Caco-2 (cell line): Measurements from ENCODE around the gene PCDHGA8. TPM values are rescaled to one million over a fixed set of nuclear protein-coding genes. Genes with fewer than 3 reads are reported as not detected.

ENCODE experiments used
- BruUV-seq: library from RNA; stranded (reverse); fragments of 400-500 nt; replicated peaks from 2 replicates; lab custom pipeline; 2021; lab: Mats Ljungman, UMichigan
- CTCF ChIA-PET: fragments of 300-600 bp; sonication (Branson Sonifier 250); formaldehyde crosslinking; loops from one replicate; lab custom pipeline; 2022; ENCODE audit warnings: antibody characterized with exemption; lab: Charles Lee
- POLR2A ChIA-PET: fragments of 300-600 bp; sonication (Branson Sonifier 250); formaldehyde crosslinking; loops from one replicate; lab custom pipeline; 2022; ENCODE audit warnings: antibody characterized with exemption; lab: Charles Lee
- DNase-seq, 2 experiments: peaks; one replicate each; pipeline versions ENCODE4 v3.0.0 to v3.0.0-alpha.2; 2020 to 2022
- H3K27me3 ChIP-seq: replicated peaks from 2 replicates; pipeline ENCODE4 v1.6.0; 2011; ENCODE audit warnings: low read length; ENCODE audit not compliant: control insufficient read depth, insufficient read depth
- H3K36me3 ChIP-seq: 2 replicates; pipeline ENCODE4 v1.5.1; 2011; ENCODE audit warnings: low read length; ENCODE audit not compliant: control insufficient read depth, insufficient read depth
- H3K4me1 ChIP-seq: fragments of 250-450 bp; sonication (Bioruptor Pico); 2 replicates; pipeline ENCODE4 v1.5.1; 2020; ENCODE audit warnings: mild to moderate bottlenecking
- H3K4me3 ChIP-seq: 2 replicates; pipeline ENCODE4 v1.5.1; 2011; ENCODE audit warnings: low read depth, mild to moderate bottlenecking, control low read depth, low read length
- H3K9me3 ChIP-seq: fragments of 250-450 bp; sonication (Bioruptor Pico); 2 replicates; pipeline ENCODE4 v1.5.1; 2020; ENCODE audit warnings: mild to moderate bottlenecking, moderate library complexity
- H3K27ac Mint-ChIP-seq: one replicate; pipeline ENCODE4 v1.8.0; 2022; ENCODE audit warnings: mixed read lengths; ENCODE audit not compliant: unreplicated experiment
- H3K27me3 Mint-ChIP-seq: one replicate; pipeline ENCODE4 v1.8.0; 2022; ENCODE audit warnings: mixed read lengths; ENCODE audit not compliant: insufficient read depth, unreplicated experiment
- H3K36me3 Mint-ChIP-seq: one replicate; pipeline ENCODE4 v1.8.0; 2022; ENCODE audit warnings: mild to moderate bottlenecking, mixed read lengths; ENCODE audit not compliant: insufficient read depth, unreplicated experiment
- H3K4me1 Mint-ChIP-seq: one replicate; pipeline ENCODE4 v1.8.0; 2022; ENCODE audit warnings: low read depth, mixed read lengths; ENCODE audit not compliant: unreplicated experiment
- H3K4me3 Mint-ChIP-seq: one replicate; pipeline ENCODE4 v1.8.0; 2022; ENCODE audit warnings: mild to moderate bottlenecking, moderate library complexity, mixed read lengths; ENCODE audit not compliant: unreplicated experiment
- H3K9me3 Mint-ChIP-seq: one replicate; pipeline ENCODE4 v1.8.0; 2022; ENCODE audit warnings: mixed read lengths; ENCODE audit not compliant: unreplicated experiment
- intact Hi-C: fragments of 100-400 bp; cut with micrococcal nuclease; formaldehyde crosslinking; loops from one replicate; pipeline ENCODE4 v1.10.0; 2022; ENCODE audit not compliant: unreplicated experiment
- total RNA-seq: library from RNA; stranded (reverse); gene quantifications from 2 replicates; pipeline ENCODE4 v1.2.3, GENCODE V29; 2022
- TF ChIP-seq, protein P1 (sequence below), 2 experiments: fragments of 200-600 bp in 1 of 2; IDR thresholded peaks; 1 replicate in 1 of 2; 2 replicates in 1 of 2; pipeline versions ENCODE4 v1.5.1 to v1.8.0; 2011 to 2022; ENCODE audit warnings: antibody characterized with exemption in 1 of 2, control low read depth in 1 of 2, inconsistent platforms in 1 of 2, low read depth in 1 of 2, low read length in 1 of 2, mild to moderate bottlenecking in 1 of 2, moderate library complexity in 1 of 2; ENCODE audit not compliant: insufficient read depth in 1 of 2, severe bottlenecking in 1 of 2, unreplicated experiment in 1 of 2

Gene PCDHGA8
- total RNA-seq, 1 experiment from 2014 or later: 0.18 TPM

DNA sequence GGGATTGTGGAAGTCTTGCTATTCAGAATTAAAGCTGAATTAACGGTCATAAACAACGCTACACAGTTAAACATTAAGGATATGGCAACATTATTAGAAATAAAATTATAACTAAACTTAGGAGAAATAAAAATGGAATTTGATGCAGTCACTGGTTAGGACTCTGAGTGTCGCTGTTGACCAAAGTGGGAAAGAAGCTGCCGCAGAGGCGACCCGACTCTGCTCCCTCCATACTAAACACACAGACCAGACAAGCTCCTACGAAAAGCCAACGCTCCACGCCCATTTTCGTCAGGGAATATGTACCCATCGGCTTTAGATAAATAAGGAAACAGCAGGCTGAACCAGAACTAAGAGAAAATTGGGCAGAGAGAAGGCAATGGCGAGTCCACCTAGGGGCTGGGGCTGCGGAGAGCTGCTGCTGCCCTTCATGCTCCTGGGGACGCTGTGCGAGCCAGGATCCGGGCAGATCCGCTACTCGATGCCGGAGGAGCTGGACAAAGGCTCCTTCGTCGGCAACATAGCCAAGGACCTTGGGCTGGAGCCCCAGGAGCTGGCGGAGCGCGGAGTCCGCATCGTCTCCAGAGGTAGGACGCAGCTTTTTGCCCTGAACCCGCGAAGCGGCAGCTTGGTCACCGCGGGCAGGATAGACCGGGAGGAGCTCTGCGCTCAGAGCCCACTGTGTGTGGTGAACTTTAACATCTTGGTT lies 28.3 kb upstream of the PCDHGA8 start, which contains the start of gene PCDHGA5:
TSS of gene PCDHGA5 (plus strand) at position 211 of the 709 bp plus-strand sequence. CDS start at position 380, 169 bp downstream.
- H3K4me1 Mint-ChIP-seq: no peaks in the 10 kb centered on the region
- H3K4me3 ChIP-seq: no peak within 1 kb of the TSS
- BruUV-seq: no TSS peak

DNA sequence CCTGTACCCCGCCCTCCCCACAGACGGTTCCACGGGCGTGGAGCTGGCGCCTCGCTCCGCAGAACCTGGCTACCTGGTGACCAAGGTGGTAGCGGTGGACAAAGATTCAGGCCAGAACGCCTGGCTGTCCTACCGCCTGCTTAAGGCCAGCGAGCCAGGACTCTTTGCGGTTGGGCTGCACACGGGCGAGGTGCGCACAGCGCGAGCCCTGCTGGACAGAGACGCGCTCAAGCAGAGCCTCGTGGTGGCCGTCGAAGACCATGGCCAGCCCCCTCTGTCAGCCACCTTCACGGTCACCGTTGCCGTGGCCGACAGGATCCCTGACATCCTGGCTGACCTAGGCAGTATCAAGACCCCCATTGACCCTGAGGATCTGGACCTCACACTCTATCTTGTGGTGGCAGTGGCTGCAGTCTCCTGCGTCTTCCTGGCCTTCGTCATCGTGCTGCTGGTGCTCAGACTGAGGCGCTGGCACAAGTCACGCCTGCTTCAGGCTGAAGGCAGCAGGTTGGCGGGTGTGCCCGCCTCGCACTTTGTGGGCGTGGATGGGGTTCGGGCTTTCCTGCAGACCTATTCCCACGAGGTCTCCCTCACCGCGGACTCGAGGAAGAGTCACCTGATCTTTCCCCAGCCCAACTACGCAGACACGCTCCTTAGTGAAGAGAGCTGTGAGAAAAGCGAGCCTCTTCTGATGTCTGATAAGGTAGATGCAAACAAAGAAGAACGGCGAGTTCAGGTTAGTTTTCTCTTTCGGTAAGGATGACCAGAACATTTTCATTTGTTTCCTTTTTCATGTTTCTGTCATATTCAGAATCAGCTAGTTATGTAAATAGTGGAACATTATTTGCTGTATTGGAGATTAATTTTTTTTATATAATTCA lies 26.2 kb upstream of the PCDHGA8 start:
- H3K4me3 Mint-ChIP-seq: no peak overlapping the region
- Histone ChIP-seq H3K4me3 (no peak overlapping the region), H3K36me3 (no peaks in the 10 kb centered on the region), H3K4me1 (no peaks in the 10 kb centered on the region), H3K27me3 (no peaks in the 10 kb centered on the region), H3K9me3 (no peaks in the 10 kb centered on the region; the same call in 1 of the 2 replicates)
- POLR2A ChIA-PET: no interaction called here
- DNase-seq: no peak
- H3K36me3 Mint-ChIP-seq: no peaks in the 10 kb centered on the region
- TF ChIP-seq, protein P1, sequence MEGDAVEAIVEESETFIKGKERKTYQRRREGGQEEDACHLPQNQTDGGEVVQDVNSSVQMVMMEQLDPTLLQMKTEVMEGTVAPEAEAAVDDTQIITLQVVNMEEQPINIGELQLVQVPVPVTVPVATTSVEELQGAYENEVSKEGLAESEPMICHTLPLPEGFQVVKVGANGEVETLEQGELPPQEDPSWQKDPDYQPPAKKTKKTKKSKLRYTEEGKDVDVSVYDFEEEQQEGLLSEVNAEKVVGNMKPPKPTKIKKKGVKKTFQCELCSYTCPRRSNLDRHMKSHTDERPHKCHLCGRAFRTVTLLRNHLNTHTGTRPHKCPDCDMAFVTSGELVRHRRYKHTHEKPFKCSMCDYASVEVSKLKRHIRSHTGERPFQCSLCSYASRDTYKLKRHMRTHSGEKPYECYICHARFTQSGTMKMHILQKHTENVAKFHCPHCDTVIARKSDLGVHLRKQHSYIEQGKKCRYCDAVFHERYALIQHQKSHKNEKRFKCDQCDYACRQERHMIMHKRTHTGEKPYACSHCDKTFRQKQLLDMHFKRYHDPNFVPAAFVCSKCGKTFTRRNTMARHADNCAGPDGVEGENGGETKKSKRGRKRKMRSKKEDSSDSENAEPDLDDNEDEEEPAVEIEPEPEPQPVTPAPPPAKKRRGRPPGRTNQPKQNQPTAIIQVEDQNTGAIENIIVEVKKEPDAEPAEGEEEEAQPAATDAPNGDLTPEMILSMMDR (IDR thresholded peaks at IDR 0.05; ENCODE audit: insufficient read depth in 1 of 2, low read depth in 1 of 2, low read length in 1 of 2, severe bottlenecking in 1 of 2, unreplicated experiment in 1 of 2): no peak
- H3K9me3 Mint-ChIP-seq: peaks cover 21% of the 10 kb centered on the region
- CTCF ChIA-PET: no interaction called here
- H3K27me3 Mint-ChIP-seq: no peaks in the 10 kb centered on the region
- BruUV-seq: no TSS peak
- intact Hi-C loops: no loop called here
- H3K4me1 Mint-ChIP-seq: no peaks in the 10 kb centered on the region
- H3K27ac Mint-ChIP-seq: no peak overlapping the region

More for the DNA sequence above, 28.3 kb upstream of the PCDHGA8 start, which contains the start of gene PCDHGA5:
- CTCF ChIA-PET: interaction anchor here (1.9 kb wide), 1 partner anchor 200 kb away, joined by 6 read pairs; no protein-coding TSS in a partner anchor
- Mint-ChIP-seq H3K27me3 (no peaks in the 10 kb centered on the region), H3K9me3 (peaks cover 31% of the 10 kb centered on the region), H3K4me3 (no peak within 1 kb of the TSS), H3K27ac (no peak within 1 kb of the TSS), H3K36me3 (no peaks in the 10 kb centered on the region)
- Histone ChIP-seq H3K4me1 (no peaks in the 10 kb centered on the region), H3K36me3 (no peaks in the 10 kb centered on the region), H3K9me3 (no peaks in the 10 kb centered on the region), H3K27me3 (no peaks in the 10 kb centered on the region)
- POLR2A ChIA-PET: no interaction called here
- TF ChIP-seq, protein P1 (IDR thresholded peaks at IDR 0.05; ENCODE audit: insufficient read depth in 1 of 2, low read depth in 1 of 2, low read length in 1 of 2, severe bottlenecking in 1 of 2, unreplicated experiment in 1 of 2): no peak
- intact Hi-C loops: no loop called here
- no peak for DNase-seq
